HCEC 1CT (cell line): ENCODE measurements around the gene ST3GAL2.

Experiments used
- DNase-seq: peaks from one replicate; pipeline ENCODE4 v3.0.0-alpha.2; 2017

ST3GAL2 gene

DNA sequence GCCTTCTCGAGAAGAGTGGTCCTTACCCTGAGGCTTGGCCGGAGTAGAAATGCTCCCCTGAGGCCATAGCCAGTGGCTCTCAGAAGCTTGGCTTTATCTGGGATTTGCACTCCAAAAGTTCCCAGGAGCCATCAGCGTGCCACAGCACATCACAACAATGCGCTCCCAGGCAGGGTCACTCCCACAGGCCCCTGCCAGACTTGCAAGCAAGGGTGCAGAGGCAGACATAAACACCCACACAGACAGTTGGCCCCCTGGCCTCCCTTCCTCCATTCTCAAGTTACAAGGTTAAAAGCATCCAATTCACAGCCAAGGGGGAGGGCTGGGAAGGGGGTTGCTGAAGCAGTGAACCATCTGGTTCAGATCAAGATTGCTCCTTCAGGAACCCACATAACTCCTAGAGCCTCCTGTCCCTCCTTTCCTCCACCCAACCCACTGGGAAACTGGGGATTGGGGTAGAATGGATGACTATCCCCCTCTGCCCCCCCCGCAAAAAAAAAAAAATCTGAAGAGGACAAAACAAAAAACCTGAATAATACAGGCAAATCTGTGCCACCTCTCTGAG, 1.8 kb downstream of the ST3GAL2 start:
- DNase-seq, result peak; percentile 68

DNA sequence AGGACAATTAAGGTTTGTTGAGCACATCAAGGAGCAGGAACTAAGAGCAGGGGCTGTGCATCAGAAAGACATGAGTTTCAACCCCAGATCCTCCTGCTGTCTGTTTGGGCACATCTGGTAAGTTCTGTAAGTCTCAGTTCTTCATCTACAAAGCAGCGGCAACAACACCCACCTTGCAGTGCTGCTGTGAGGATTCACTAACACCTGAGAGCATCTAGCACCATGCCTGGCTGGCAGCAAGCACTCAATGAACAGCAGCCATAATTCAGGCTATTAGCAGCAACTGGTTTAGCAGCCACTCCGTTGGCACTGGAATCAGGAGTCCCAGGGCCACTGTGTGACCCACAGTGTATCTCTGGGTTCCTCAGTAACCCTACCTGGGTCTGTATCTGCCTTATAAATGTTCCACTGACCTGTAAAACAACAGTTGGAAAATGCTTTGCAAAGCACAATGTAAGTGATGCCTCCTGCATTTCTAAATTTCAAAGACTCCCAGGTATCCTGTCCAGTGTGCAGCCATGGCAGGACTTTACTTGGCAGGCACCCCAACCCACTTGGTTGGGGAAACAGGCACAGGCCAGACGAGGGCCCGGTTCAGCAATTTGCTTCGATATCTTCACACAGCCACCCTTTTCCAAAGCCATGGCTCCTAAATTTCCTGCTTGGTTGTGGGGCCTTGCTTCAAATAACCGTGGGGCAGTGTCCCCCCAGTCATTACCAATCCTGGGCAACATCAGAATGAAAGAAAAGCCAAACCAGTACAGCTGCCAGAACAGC, 4.2 kb downstream of the ST3GAL2 start:
- no peak for DNase-seq

DNA sequence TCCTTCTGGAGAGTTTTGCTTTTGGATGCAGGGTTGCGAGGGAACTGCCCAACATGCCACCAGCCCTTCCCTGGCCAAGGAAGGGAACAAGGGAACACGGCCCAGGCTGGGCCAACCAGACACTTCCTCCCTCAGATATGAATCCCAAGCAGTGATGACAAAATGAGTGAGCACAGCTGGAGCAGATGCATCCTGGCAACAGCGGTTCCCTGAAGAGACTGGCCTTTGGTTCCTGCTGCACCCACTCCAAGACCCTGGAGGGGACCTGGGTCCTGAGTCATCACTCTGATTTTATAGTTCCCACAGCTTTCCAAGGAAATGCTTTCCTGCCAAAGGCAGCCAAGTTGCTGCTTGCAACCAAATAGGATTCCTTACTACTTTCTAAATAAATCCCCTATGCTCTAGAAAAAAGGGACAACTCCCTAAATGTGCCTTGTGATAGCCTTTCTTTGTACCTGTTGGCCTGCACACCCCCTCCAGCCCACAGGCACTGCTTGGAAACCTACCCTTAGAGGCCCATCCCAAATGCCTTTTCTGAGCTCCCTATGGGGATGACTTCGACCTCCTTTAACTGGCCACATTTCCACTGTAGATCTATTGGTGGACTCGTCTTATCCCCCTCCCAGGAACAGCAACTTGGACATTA, 5.3 kb downstream of the ST3GAL2 start:
- peak; percentile 88 for DNase-seq

DNA sequence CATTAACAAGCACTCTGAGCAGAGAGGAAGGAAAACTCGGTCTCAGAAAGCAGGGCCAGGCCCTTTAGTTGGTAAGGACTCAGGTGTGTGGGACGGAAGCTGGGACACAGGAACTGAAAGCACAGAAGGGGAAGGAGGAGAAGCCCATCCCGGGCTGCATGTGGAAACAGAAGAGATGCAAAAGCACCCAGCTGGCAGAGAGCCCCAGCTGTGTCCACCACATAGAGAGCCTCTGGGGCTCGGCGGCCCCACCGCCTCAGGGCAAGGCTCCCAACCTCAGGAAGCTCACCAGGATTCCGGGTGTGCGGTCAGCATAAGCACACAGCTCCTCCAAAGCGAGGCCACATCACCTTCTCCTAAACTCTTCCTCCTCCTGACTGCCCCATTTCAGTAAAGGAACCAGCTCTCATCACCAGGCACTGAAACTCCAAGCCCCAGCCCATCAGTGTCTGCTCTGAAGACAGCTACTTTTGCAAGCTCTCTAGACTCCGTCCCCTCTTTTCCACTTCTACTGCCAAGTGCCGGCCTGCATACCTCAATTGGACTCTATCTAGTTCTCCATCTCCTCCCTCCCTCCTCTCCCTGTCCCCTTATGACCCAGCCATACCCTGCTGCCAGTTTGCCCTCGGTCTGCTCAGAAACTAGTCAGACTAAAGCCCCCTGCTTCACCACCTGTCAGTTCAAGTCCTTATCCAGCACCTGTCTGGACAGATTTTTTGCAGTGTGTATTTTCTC, 6.0 kb downstream of the ST3GAL2 start:
- DNase-seq, result no peak

DNA sequence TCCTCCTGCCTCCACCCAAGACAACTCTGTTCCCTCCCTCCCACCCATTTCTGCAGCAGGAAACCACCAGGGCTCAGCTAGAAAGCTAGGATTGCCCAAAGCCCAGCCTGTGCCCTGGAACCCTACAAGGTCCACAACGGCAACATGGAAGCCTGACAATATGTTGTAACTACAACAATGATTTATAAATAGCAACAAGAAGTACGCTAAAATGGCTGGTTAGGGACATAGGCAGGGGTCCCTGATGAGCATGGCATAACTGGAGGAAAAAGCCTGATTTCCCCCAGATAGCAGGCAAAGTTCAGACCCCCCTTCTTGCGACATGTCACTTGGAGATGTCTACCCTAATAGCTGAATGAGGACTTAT, 6.6 kb downstream of the ST3GAL2 start:
- DNase-seq, result no peak

DNA sequence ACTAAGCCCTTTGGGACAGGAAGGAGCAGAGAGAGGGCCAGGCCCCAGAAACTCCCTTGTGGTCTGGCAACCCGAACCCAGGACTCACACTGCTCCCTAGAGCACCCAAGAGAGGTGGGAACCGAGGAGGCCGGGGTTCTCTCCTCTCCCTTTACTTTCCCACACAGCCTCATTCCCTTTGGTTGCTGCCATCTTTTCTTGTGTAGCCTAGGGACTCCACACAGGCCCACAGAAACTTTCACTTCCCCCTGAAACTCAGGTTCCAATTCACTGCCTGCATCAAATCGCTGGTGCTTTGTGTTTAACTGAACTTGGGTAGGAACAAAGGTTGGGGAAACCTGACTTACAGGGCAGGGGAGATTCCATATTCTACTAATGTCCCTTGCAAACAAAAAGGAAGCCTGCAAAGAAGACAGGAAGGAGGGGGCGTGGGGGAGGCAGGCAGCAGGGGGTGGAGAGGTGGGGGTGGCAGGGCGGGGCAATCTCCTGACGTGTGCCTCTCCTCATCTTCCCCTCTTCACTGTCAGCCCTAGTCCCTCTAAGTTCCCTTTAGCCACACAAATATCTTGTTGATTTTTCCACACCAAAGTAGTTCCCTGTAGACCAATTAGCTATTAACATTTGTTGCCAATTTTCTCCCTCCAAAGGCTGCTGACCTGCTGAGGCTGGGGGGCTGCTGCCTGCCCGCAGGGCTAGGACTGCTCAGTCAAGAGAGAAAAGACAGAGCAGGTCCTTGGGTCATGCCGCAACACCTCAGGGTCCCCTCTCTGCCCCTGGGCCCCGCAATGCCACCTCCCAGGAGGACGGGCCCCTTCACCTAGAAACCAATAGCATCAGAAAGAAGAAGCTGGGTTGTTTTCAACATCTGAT, 8.0 kb downstream of the ST3GAL2 start:
- no peak for DNase-seq

DNA sequence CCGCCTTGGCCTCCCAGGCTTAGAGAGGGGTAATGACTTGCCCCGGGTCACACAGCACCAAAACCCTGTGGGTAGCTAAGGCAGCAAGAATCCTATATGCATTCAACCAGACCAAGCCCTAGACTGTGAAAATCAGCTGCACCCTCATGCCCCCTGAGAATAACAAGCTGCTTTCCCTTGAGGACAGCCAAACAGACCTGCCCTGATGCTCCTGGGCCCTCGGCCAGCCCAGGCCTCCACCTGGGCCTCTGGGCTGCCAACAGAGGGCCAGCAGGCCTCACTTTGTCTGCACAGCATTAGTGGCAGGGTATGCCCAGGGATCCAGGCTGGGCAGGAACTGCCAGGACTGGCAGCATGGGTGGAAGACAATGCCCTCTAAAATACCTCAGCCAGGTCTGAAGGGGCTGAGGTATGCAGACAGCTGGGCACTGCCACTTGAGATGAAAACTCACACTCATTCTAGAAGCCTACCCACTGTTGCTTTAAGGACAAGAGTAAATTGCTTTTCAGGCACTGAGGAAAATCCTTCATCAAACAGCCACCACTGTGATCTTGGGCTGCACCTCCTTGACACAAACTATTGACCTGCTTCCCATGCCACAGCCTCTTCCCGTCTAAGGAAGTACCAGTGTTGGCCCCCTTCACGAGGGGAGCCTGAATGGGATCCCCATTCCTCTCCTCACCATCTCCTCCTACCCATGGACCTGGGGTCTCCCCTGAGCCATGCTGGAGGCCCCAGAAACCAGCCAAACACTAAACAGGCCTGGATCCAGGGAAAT, 8.8 kb downstream of the ST3GAL2 start:
- no peak for DNase-seq

DNA sequence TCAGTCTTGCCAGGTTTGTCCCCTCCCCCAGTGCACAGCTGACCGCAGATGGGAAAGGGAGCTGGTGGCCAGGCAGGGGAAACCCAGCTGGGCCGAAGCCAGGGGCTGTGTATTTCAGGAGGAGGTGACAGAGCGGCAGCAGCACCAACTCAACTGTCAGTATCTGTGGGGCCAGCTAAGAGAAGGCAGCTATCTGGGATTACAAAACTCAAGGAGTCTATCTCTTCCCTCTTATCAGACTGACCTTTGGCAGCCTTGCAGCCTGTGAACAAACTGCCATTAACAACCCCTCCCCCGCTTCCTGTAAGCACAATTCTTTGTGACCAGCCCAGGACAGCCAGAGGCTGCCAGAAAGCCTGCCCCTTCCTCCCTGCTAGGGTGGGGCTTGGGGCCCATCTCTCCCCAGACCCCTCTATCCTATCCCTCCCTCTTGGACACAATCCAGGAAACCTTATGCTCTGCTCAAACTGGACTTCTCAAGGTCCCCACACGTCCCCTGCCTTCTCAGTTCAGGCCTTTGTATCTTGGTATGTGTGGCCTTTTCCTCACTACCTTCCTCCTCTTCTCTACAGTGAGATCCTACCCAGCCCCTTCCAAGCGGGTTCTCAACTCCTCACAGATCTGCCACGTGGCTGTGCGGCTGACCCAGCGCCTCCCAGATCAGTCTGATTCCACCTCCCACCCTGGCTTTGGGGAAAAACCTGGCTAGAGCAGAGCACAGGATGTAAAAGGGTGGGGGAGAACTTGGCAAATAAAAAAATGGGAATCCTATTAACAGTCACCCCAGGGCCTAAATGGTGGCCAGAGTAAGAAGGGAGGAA, 10.5 kb downstream of the ST3GAL2 start:
- DNase-seq, result peak; percentile 76

DNA sequence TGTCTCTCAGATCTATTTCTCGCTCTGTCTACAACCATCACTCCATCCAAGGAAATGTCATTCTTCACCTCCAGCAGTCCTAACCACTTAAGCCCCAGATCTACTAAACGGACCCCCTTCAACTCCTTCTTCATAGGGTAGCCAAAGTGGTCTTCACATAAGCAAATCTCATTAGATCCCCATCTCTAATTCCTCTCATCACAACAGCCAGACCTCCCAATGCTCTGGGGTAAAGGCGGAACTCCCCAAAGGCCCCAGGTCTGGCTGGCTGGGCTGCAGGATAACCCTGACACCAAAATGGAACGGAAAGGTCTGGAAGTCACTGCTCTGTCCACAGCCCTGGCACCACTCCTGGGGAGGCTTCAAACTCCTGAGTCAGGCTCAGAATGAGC, 11.1 kb downstream of the ST3GAL2 start:
- no peak for DNase-seq

DNA sequence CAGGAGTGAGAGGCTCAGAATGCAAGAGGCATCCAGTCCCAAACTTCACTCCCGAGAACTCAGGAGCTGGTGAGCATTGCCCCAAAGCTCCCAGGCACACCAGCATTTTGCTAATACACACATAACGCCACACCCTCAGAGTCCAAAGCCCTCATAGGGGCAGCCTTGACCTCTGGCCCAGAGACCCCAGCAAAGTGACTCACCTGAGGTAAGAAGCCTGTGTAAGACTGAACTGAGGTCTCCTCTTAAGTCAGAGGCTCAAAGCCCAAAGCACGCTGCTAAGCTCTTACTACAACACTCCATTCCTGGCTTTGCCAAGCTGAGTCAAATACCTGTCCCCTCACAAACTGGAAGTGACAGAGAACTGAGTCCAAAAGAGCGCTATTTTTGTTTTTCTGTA, 16.4 kb downstream of the ST3GAL2 start:
- no peak for DNase-seq

DNA sequence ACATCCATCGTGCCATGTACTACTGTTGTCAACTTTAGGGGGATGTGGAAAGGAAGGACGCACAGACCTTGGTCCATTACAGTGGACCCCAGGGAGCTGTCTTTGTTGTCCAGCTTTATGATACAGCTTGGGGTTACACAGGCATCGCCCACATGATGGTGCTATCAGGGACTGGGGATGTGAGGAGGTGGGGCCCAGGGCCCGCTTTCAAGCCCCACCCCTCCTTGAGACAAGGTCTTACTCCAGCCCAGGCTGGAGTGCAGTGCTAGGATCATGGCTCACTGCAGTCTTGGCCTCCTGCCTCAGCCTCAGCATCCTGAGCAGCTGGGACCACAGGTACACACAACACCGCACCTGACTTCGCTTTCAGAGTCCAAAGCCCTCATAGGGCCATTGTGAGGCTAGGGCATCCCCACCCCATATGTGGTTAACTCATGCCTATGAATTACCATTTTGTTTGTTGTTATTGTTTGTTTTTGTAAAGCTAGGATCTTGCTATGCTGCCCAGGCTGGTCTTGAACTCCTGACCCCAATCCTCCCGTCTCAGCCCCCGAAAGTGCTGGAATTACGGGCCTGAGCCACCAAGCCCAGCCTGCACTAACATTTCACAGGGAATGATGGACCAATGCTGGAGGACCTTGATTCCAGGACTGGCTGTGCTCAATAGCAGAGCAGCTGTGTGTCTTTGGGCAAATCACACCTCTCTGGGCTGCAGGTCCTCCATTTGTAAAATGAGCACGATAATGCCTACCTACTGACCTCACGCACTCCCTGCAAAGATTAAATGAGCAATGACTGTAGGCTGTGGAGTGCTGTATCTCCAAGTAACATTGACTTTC, 17.2 kb downstream of the ST3GAL2 start:
- no peak for DNase-seq

DNA sequence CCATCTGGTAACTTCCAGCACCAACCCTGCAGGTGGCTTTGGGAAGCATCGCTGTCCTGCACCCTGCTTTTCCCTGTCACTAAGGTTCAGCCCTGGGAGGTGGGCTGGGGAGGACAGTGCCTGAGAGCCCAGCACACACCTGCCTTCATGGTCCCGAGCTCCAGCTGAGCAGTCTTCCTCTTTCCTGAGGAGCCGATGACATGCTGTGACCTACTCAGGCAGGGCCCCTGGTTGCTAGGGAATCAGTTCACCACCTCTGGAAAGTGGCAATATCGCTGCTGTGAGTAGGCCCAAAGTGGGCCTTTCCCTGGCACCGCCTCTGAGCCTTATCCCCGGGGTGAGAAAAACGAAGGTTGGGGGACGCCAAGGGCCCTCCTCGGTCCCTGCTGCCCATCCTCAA, 17.9 kb downstream of the ST3GAL2 start:
- DNase-seq, result no peak

DNA sequence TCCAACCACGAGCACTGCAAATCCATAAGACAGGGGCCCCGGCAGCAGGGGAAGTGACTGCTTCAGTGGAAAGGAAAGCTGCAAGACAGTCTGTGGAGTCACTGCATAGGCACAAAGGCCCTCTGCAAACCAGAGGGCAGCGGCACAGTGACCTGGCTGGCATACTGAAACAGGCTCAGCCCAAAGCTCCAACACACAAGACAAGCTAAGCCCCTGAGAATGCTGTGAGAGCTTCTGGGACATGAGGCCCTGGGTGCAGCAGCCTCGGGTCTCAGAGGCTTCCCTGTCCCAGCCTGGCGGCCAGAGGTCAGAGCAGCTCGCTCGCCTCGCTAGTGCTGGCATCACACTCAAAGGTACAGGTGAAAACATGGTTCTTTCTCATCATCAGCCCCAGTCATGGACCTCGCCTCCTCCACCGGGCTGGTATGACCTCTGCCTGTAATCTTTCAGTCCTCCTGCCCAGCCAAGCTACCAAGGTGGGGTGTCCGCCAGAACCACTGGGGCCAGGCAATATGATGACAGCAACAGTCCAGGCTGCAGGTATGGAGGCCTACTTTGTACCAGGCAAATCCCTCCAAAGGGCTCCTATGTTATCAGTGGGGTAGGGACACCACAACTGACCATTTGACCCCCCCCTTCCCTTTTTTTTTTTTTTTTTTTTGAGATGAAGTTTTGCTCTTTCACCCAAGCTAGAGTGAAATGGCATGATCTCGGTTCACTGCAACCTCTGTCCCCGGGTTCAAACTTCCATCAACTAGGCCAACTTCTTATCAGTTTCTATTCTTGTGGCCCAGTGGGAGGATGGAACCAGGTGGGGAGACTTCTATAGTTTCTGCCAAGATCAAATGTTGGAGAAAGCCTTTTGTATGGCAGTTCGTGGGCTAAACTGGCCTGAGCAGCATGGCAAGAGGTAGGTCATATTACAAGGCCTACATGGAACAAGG, 19.2 kb downstream of the ST3GAL2 start:
- DNase-seq, result no peak

DNA sequence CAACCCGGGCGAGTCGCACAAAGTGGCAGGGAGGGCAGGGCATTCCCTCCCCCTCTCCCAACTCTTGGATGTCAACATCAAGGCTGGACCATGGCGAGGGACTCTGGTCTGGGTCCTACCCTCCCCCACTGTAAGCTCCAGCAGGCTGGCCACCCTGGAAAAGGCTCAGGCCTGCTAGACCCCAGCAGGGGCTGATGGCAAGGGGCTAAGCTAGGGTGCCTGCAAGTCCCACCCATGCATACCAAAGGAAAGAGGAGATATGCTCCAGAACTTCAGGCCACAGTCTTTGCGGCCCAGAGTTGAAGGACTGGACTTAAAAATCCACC, 19.9 kb downstream of the ST3GAL2 start:
- no peak for DNase-seq

DNA sequence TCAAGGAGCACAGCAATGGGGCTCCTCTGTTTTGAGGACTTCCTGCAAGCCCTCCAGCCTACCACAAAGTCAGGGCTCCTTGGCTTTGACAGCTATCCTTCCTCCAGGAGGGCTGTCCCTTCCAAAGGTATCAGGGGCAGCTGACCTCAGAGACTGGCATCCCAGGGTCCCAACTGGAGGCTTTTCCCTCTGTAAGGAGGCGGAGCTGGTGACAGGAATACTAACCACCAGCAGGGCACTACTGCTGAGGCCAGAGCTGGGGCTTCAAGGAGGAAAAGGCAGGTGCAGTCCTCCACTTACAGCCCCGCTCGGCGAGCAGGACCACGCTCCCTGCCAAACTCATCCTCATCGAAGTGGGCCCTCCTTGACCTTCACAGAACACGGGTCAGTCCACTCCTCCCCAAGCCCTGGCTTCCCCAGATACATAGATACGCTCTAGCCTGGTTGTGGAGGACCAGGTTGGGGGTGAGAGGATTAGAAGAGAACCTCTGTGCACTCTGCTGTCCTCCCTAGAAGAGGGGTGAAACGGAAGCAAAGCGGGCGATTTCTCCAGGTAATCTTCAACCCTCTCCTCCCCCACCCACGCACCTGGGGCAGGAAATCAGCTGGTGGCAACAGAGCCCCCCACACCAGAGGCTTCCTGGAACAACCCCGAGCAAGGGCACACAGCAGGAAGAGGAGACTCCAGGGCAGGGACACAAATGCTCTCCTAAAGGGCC, 20.5 kb downstream of the ST3GAL2 start:
- no peak for DNase-seq

DNA sequence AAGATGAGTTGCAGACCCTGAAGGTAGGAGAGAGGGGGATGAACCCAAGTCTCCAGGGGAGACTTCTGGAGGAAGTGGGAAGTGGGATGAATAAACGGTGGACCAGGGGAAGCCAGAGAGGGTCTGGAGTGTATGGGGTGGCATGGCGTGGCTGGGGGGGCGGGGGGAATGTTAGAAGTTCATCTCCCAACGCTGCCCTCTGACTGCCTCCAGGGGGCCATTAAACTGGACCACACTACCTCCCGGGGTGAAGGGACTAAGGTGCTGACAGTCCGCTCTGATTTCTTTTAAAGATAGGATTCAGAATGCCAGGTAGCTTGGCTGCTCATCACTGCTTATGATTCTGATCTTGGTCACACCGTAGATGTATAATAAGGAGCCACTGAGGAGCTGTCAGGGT, 21.2 kb downstream of the ST3GAL2 start:
- DNase-seq, result no peak

DNA sequence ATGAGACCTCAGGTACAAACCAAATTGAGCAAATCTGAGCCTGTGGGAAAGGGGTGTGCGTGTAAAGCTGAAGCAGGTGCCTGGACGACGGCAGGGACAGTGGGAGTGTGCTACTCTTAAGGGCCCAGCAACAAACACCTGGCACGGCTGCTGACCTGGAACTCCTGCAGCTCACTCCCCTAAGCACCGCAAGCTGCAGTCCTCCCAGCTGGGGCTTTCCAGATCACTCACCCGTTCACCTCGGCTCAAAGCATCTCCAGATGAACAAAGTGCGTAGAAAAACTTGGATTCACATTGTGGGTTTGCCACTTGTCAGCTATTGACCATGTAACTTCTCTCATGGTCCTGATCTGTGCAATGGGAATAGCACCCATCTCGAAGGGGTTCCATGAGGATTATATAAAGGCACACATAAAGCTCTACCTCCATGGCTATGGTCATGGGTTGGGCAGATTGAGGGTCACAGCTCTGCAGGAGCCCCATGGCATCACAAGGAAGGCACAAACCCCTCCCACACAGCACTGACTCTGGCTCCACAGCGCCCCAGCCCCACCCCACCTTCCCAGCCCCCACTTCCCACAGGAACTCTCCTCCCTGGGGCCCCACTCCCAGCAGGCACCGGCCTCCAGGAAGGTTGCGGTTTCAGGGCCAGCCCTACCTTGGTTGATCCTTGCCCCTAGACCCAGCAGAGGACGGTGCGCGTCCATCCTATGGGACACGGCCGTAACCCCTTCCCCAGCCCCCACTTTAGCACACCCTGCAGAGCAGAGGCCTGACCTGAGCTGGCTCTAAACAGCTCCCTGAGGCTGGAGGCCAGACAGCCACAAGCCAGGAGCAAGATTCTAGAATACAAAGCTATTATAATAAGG, 21.9 kb downstream of the ST3GAL2 start:
- DNase-seq, result no peak
